ENCODE data around the gene GGT7.
"Not testable (repeated sequence)": the region's sequence is repeated elsewhere in the genome, so short reads cannot be mapped to it uniquely, and the experiment has no call there.

Gene GGT7, protein sequence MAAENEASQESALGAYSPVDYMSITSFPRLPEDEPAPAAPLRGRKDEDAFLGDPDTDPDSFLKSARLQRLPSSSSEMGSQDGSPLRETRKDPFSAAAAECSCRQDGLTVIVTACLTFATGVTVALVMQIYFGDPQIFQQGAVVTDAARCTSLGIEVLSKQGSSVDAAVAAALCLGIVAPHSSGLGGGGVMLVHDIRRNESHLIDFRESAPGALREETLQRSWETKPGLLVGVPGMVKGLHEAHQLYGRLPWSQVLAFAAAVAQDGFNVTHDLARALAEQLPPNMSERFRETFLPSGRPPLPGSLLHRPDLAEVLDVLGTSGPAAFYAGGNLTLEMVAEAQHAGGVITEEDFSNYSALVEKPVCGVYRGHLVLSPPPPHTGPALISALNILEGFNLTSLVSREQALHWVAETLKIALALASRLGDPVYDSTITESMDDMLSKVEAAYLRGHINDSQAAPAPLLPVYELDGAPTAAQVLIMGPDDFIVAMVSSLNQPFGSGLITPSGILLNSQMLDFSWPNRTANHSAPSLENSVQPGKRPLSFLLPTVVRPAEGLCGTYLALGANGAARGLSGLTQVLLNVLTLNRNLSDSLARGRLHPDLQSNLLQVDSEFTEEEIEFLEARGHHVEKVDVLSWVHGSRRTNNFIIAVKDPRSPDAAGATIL

DNA sequence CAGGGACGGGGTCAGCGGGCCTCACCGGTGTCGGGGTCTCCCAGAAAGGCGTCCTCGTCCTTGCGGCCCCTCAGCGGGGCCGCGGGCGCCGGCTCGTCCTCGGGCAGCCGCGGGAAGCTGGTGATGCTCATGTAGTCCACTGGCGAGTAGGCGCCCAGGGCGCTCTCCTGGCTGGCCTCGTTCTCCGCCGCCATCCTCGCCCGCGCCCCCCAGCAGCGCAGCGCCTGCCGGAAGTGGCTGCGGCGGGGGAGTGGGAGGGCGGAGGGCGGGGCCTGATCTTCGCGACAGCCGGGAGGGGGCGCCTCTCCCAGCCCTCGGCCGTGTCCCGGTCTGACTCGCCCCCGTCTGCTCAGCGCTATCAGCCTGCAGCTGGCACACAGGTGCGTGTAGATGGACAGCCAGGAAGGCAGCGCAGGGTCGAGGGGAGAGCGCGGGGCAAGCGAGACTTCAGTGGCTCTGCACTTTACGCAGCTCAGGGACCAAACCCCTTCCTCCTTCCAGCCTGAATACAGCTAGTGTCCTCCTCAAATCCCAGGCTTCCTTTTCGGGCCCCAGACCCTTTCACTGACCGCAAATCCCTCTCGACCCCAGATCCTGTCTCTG is at the start of gene GGT7:
Gene GGT7, minus strand, starts transcription at position 235 of the 603 bp plus-strand sequence. Its CDS starts 41 bp downstream, at position 194.
- DNase-seq, result no peak

DNA sequence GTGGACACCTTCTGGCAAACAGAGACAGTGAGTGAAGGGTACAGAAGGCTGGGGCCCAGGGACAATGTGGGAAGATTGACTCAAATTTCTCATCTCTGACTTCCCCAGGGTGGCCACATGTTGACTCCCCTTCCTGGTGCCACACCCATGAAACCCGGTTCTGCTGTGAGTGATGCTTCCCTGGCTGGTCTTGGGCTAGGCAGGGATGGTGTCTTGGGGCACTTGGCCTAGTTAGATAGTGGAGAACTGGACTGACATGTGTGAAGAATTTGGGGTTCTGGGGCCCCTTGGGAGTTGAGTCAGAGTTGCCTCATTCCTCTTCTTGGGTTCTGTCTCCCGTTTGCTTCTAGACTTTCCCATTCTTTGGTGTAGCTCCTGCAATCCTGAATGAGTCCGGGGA is 48.8 kb upstream of the GGT7 start:
- DNase-seq, result no peak

DNA sequence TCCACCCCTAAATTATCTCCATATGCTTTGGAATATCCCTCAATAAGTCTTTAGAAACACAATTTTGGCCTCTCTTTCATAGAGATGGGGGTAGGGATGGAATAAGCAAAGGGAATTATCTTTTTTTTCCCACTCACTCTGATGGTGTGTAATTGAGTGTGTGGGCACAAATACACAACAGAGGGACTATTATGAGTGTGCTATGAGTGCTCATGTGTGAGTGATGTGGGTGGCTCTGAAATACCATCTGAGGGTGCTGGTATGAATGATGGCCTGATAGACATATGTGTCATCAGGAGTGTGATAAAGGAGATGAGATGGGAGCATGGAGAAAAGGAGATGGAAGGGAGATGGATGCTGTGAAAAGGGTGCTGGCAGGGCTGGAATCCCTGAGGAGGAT is 47.4 kb upstream of the GGT7 start:
- DNase-seq, result no peak

DNA sequence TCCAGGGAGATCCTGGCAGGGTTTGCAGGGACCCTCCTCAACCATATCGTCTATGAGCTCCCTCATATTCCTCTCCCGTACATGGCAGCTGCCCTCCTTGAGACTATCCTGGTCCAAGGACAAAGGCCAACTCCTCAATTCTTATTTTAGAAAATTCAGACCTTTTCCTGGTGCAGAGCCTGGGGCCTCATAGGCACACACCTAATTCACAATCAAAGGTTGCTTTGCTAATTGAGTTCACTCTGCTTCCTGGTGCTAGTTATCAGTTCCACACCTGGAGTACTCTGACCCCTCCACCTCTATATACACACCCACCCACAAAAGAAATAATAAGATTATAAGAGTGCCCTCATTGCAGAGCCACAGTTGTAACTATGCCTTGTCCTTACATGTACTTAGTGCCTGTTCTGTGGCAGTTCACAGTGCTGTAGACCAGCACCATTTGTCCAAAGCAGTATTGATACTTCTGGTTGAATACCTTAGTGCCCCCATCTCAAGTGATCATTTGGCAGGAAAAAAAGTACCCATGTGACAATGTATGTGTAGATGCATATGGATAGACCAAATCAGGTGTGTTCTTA is 44.2 kb upstream of the GGT7 start:
- DNase-seq, result no peak

DNA sequence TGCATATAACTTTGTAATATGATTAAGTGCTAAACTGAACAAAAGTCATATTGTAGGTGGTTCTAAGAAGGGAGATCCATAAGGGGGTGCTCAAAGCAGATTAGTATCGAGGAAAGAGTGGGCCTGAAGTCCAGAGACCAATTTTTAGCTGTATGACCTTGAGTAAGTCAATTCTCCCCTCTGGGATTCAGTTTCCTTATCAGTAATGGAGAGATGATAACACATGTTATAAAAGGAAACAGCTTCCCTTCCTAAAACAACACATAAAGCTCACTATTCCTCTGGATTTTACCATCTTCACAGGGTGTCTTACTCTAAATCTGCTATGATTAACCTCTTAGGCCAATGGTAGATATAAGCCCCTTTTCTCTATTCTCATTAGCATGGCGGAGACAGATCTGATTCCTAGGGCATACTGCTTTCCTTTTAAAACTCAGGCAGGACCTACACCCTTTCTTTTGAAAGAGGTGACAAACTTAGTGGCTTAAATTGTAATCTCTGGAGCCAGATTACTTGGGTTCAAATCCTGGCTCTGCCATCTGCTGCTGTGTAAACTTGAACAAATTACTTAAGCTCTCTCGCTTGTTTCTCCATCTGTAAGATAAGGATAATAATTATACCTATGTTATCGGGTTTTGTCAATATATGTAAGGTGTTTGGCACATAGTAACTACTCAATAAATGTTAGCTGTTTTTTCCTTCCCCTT is 43.2 kb upstream of the GGT7 start:
- DNase-seq, result no peak

DNA sequence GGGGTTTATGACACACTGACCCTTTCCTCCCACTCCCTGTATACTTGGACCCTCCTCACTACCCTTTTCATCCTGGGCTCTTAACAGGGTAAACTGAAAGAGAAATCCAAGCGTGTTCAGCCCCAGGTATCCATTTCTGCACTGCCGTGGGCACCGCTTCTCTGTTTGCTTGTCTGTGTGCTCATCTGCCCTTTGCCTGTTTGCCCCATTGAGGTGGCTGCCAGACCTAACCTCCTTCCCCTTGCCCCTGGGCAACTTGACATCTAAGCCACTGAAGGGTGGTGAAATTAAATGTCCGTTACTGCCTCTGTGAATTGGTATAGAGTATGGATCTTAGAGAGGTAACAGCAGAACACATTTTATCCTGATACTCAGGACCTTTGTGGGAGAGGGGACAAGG is 42.5 kb upstream of the GGT7 start:
- no peak for DNase-seq

DNA sequence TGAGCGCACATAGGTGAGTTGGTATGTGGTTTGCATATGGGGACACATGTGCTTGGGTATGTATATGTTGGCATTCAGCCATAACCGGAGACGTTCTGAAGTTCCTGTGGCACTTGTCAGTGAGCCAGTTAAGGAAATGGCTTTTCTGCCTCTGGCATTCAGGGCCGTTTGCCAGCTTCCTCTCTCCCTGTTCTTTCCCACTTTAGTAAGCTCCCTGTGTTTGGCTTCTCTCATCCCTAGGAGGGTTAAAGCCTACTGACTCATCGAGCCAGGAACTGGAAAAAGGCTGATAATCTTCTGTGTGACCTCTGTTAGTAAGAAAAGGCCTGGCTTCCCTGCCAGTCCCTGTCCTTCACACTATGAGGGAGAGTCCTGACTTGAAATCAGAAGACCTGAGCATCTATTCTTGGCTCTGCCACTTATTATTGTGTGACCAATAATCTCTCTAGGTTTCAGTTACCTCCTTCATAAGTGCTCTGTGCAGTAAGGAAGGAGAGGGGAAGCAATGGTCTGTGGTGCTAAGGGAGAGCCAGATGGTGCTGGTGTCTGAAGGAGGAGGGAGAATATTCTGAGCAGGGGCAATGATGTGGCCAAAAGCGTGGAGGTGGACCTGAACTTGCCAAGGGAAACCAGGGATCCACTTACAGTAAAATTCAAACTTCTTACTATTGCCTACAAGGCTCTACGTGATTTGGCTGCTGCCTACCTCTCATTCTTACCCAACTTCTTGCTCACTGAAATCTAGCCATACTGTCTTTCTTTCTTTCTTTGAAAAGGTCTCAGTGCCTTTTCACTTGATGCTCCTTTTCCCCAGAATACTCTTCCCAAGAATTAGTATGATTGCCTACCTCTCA is 35.2 kb upstream of the GGT7 start:
- no peak for DNase-seq

DNA sequence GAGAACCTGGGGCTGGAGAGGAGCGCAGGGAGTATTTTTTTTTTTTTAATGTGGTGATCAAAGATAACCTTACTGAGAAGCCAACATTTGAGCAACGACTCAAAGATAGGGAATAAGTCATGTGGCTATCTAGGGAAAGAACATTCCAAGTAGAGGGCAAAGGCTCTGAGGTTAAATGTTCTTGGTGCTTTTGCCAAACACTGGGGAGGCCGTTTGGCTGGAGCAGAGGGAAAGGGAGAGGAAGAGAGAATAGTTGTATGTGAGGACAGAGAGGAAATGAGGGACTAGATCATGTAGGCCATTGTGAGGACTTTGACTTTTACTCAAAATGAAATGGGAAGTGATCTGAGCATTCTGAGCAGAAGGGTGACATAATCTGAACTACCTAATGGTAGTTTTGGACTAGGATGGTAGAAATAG is 31.6 kb upstream of the GGT7 start:
- DNase-seq, result no peak

DNA sequence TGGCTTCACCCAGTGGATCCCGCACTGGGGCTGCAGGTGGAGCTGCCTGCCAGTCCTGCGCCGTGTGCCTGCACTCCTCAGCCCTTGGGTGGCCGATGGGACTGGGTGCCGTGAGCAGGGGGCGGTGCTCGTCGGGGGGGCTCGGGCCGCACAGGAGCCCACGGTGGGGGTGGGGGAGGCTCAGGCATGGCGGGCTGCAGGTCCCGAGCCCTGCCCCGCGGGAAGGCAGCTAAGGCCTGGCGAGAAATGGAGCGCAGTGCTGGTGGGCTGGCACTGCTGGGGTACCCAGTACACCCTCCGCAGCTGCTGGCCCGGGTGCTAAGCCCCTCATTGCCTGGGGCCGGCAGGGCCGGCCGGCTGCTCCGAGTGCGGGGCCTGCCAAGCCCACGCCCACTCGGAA is 26.1 kb upstream of the GGT7 start:
- not testable (repeated sequence) for DNase-seq

DNA sequence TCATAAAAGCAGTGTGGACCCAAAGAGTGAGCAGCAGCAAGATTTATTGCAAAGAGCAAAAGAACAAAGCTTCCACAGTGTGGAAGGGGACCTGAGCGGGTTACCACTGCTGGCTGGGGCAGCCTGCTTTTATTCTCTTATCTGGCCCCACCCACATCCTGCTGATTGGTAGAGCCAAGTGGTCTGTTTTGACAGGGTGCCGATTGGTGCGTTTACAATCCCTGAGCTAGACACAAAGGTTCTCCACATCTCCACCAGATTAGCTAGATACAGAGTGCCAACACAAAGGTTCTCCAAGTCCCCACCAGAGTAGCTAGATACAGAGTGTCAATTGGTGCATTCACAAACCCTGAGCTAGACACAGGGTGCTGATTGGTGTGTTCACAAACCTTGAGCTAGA is 25.5 kb upstream of the GGT7 start:
- DNase-seq, result not testable (repeated sequence)

DNA sequence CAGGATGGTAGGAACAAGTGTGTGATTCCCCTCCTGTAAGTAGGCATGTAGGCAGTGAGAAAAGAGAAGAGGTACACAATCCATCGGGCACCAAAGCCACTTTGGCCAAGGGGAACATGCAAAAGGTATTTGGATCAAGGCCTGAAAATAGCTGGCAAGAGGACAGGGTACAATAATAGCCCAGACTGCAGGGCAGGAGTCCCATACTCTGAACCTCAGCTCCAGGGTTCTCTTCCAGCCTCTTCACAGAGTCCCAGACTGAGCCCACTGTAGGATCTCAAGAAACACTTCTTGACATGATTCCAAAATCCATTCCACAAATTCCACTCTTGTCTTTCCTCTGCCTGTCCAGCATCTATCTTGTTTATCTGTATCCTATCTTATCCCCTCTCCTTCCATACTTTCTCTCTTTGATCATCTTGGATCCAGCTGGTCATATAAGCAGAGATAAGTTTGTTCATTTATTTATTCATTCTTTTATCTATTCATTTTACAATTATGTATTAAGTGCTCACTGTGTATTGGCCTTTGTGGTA is 23.5 kb upstream of the GGT7 start:
- no peak for DNase-seq

DNA sequence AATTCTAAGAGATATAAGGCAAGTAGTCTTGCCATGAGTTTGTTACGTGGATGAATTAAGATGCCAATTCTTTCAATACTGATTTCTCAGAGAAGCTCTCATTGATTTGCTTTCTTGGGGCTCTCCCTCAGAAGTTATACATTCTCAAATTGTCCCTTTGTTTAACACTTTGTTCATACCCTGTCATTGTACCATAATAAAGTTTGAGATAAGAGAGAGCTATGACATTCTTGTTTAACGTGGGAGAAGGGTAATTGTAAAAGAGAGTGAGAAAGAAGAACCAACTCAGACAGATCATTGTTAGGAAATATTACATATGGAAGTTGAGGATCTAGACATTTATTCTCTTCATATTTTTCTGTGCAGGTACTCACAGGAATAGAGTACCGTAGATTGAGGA is 22.8 kb upstream of the GGT7 start:
- no peak for DNase-seq

DNA sequence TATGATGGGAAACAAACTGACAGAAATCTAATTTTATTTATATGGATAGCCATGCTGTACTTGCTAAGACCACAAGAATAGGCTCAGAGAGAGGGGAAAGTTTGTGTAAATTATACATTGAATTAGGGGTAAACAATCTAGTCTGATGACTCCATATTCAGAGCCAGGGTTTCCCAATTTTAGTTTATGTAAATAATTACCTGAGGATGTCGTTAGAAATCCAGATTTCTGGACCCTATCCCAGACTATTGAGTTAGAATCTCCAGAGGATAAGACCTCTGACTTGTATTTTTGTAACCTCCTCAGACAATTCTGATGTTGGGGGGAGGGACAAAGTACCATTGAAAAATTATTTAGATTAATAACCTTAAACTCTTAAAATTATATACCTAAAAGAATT is 22.1 kb upstream of the GGT7 start:
- no peak for DNase-seq

DNA sequence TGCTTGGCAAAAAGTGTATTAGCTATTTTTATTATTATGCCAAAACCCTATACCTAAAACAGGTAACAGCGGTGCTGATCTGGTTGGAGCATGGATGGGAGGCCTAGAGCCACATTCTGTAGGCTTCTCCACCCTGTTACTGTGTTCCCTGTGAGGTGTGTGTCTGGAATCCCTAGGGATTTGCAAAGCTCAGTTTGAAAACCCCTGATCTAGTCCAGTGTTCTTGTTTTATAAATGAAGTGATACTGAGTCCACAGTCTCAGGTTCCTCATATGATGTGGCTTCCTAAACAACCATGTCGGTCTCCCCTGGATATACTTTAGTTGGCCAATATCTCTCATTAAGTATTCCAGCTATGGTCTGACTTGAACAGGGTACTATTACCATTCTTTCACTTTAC is 20.0 kb upstream of the GGT7 start:
- no peak for DNase-seq

DNA sequence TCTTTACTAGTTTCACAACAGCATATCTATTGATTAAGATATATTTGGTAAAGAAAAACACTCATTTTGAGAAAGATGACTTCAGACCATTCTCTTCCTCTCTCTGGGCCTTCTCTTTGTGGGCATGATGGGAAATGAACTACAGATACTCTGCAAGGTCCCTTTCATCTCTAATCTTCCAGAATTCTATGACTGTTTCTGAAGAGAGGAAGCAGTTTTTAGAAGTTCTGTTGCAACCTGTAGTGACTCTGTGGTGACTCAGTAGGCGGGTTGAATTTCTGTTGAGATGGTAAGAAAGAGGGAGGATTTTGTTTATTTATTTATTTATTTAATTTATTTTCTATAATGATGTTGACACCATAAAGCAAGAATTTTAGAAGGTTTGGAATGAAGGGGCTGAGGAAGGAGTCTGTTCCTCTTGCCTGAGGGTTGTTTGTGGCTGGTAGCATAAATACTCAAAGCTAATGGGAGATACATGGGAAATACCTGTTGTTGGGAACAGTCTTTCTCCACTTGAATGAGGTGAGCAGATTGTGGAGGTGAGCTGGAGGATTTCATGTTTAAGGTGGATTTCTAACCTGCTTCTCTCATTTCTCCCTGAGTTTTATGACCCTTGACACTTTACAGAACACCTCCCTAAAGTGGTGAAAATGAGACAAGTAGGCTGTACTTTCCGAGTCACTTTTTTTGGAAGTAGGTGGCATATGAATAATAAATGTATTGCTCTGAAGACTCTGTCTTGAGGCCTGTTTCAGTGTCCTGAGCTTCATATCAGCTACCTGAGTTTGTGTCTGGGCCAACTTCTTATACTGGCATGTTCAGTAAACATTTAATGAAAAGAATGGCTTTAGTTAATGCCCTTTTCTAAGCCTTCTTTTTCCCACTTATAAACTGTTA is 18.8 kb upstream of the GGT7 start:
- no peak for DNase-seq

DNA sequence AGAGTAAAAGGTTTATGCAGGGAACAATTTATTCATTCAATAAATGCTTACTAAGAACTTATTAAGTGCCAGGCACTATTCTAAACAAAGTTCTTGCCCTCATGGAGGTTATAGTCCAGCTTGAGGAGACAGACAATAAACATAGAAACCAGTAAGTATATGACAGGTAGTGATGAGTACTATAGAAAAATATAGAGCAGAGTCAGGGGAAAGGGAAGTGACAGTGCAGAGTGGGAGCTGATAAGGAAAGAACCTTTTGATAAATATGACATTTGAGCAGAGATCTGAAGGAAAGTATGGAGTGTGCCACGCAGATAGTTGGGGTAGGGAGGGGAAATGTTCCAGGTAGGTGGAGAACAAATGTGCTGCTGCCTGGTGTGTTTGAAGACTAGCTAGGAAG is 15.8 kb upstream of the GGT7 start:
- DNase-seq, result no peak

DNA sequence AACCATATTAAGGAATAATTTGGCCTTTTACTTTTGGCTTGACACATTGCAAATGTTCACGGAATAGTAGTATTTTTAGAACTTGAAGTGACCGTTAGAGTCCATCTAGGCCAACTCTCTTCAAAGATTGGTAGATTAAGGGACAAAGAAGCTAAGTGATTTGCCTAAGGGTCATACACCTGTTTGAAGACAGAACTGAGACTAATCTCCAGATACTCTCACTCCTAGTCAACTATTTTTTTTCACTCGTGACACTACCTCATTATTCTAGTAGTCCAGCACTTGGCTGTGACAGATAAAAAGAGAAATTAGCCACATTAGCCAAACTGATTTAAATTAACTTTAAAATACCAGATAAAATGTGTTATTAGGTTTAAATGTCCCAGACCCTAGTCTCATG is 14.4 kb upstream of the GGT7 start:
- DNase-seq, result no peak

DNA sequence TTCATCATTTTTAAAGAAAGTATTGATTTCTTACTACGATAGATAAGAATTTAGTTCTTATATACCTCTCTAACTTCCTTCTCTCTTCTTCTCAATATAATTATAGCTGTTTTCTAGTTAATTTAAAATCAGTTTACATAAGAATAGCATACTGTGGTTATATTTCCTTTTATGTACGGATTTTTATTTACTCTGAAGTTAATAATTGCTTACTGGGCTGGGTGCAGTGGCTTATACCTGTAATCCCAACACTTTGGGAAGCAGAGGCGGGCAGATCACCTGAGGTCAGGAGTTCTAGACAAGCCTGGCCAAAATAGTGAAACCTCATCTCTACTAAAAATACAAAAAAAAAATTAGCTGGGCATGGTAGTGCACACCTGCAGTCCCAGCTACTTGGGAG is 13.5 kb upstream of the GGT7 start:
- DNase-seq, result no peak

DNA sequence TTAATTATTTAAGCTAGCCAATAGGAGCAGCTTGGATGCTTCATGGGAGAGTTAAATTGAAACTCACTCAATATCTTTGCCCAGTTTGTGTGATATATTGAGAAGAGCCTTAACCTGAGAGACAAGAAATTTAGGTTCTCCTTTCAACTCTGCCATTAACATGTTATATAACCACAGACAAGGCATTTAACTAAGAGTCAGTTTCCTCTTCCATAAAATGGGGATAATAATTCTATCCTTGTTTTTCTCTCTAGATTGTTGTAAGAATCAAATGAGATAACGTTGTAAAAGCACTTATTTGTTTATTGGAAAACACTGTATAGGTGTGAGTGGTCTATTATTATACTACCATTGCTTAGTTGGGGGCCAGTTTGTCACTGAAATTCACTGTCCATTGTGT is 11.6 kb upstream of the GGT7 start:
- DNase-seq, result no peak

DNA sequence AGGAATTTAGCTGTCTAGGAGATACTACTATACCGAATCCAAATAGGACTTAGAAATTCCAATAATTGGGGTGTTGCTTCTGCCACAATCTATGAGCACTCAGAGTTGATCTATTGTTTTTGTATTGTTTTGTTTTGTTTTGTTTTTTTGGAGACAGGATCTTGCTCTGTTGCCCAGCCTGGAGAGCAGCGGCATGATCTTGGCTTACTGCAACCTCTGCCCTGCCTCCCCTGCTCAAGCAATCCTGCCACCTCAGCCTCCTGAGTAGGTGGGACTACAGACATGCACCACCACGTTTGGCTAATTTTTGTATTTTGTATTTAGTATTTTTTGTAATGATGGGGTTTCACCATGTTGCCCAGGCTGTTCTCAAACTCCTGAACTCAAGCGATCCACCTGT is 11.2 kb upstream of the GGT7 start:
- no peak for DNase-seq

Data from NCI-H187 treated with DMSO at 0.1 percent for 48 hours (cell line).